PFSK-1 (cell line): ENCODE results near the gene SLC22A7.

Source experiments
- FOXP2 ChIP-seq: optimal IDR thresholded peaks from 2 replicates; pipeline ENCODE3; 2011; ENCODE audit warnings: borderline replicate concordance, control low read depth, inconsistent platforms; ENCODE audit not compliant: insufficient read depth; ENCODE audit errors: extremely low read length, extremely low read depth
- POLR2AphosphoS5 ChIP-seq: IDR thresholded peaks from 2 replicates; pipeline ENCODE4 v1.6.1; 2012; ENCODE audit warnings: low read depth, mild to moderate bottlenecking, control low read depth, low read length, moderate library complexity
- REST ChIP-seq, 2 experiments: IDR thresholded peaks; 2 replicates each; pipeline versions ENCODE4 v1.6.1 to v1.8.0; 2011 to 2012; ENCODE audit warnings: low read depth in 2 of 2, low read length in 2 of 2, control low read depth in 1 of 2, inconsistent platforms in 1 of 2, mild to moderate bottlenecking in 1 of 2, moderate library complexity in 1 of 2; ENCODE audit not compliant: insufficient read depth in 1 of 2
- SIN3A ChIP-seq: IDR thresholded peaks from 2 replicates; pipeline ENCODE4 v1.6.1; 2012; ENCODE audit warnings: mild to moderate bottlenecking, low read length, moderate library complexity, borderline replicate concordance; ENCODE audit not compliant: insufficient read depth
- TAF1 ChIP-seq: IDR thresholded peaks from 2 replicates; pipeline ENCODE4 v1.6.1; 2012; ENCODE audit warnings: low read length, control low read depth, borderline replicate concordance; ENCODE audit not compliant: insufficient read depth

The SLC22A7 gene

GRCh38 chr6:43262780-43263313 is 35.2 kb upstream of the SLC22A7 start:
- TF ChIP-seq FOXP2: no peak
- TF ChIP-seq REST (IDR thresholded peaks at IDR 0.05; ENCODE audit: insufficient read depth in 1 of 2, low read depth in 2 of 2, low read length in 2 of 2): no peak
- TF ChIP-seq TAF1: no peak
- no peak for TF ChIP-seq POLR2AphosphoS5
- TF ChIP-seq SIN3A: no peak

- TF ChIP-seq FOXP2 (peak; percentile 43), POLR2AphosphoS5 (no peak)
These were observed 34.5 kb upstream of the SLC22A7 start for GRCh38 chr6:43263314-43264178.

- no peak for TF ChIP-seq POLR2AphosphoS5
- no peak for TF ChIP-seq TAF1
- no peak for TF ChIP-seq FOXP2
- no peak for TF ChIP-seq REST (IDR thresholded peaks at IDR 0.05; ENCODE audit: insufficient read depth in 1 of 2, low read depth in 2 of 2, low read length in 2 of 2)
- TF ChIP-seq SIN3A: no peak
These were observed 33.4 kb upstream of the SLC22A7 start for GRCh38 chr6:43264599-43265145.

- no peak for TF ChIP-seq FOXP2
- TF ChIP-seq SIN3A: no peak
- no peak for TF ChIP-seq POLR2AphosphoS5
- TF ChIP-seq TAF1: no peak
- TF ChIP-seq REST (IDR thresholded peaks at IDR 0.05; ENCODE audit: insufficient read depth in 1 of 2, low read depth in 2 of 2, low read length in 2 of 2): no peak
These were observed 32.5 kb upstream of the SLC22A7 start for GRCh38 chr6:43265564-43265963.

GRCh38 chr6:43267619-43268354 is 30.3 kb upstream of the SLC22A7 start:
- TF ChIP-seq REST (IDR thresholded peaks at IDR 0.05; ENCODE audit: insufficient read depth in 1 of 2, low read depth in 2 of 2, low read length in 2 of 2): no peak
- TF ChIP-seq POLR2AphosphoS5: no peak
